SK-N-SH treated with all-trans-retinoic acid at 6 μM for 48 hours (cell line): ENCODE data around the gene MAPKBP1.

ENCODE experiments used
- ATAC-seq: fragments of 200-7000 bp; cut with Tn5 transposase; 3 replicates; pipeline ENCODE4 v1.9.1; 2020; ENCODE audit warnings: mild to moderate bottlenecking, moderate library complexity
- ARNTL ChIP-seq: fragments of 450-650 bp; formaldehyde crosslinking; IDR thresholded peaks from 2 replicates; pipeline ENCODE4 v1.5.0; 2020; ENCODE audit warnings: low read depth, mild to moderate bottlenecking, moderate library complexity, borderline replicate concordance
- CSDC2 ChIP-seq: fragments of 250-450 bp; sonication (Bioruptor Pico); IDR thresholded peaks from 2 replicates; pipeline ENCODE4 v1.5.0; 2020; ENCODE audit warnings: mild to moderate bottlenecking, moderate library complexity
- GLIS3 ChIP-seq: fragments of 250-450 bp; sonication (Bioruptor Pico); IDR thresholded peaks from 2 replicates; pipeline ENCODE4 v1.5.0; 2020; ENCODE audit warnings: mild to moderate bottlenecking, moderate library complexity
- OSR1 ChIP-seq: fragments of 250-450 bp; sonication (Bioruptor Pico); IDR thresholded peaks from 2 replicates; pipeline ENCODE4 v1.8.0; 2022; ENCODE audit warnings: moderate library complexity, mild to moderate bottlenecking, inconsistent platforms
- PPARA ChIP-seq: fragments of 250-450 bp; sonication (Bioruptor Pico); IDR thresholded peaks from 2 replicates; pipeline ENCODE4 v1.5.0; 2020; ENCODE audit warnings: mild to moderate bottlenecking, borderline replicate concordance
- RARB ChIP-seq: fragments of 250-450 bp; sonication (Bioruptor Pico); IDR thresholded peaks from 2 replicates; pipeline ENCODE4 v1.8.0; 2021; ENCODE audit warnings: mild to moderate bottlenecking, moderate library complexity
- TOX ChIP-seq: fragments of 250-450 bp; sonication (Bioruptor Pico); IDR thresholded peaks from 2 replicates; pipeline ENCODE4 v1.8.0; 2021; ENCODE audit warnings: mild to moderate bottlenecking, moderate library complexity, borderline replicate concordance
- ZC3H10 ChIP-seq: fragments of 250-450 bp; sonication (Bioruptor Pico); IDR thresholded peaks from 2 replicates; pipeline ENCODE4 v1.5.1; 2021; ENCODE audit warnings: mild to moderate bottlenecking, moderate library complexity
- ZFP3 ChIP-seq: fragments of 250-450 bp; sonication (Bioruptor Pico); IDR thresholded peaks from 2 replicates; pipeline ENCODE4 v1.5.0; 2020; ENCODE audit warnings: mild to moderate bottlenecking, moderate library complexity
- ZFP30 ChIP-seq: fragments of 450-650 bp; formaldehyde crosslinking; IDR thresholded peaks from 2 replicates; pipeline ENCODE4 v1.5.0; 2022; ENCODE audit warnings: mild to moderate bottlenecking, moderate library complexity
- ZNF565 ChIP-seq: fragments of 450-650 bp; formaldehyde crosslinking; conservative IDR thresholded peaks from 2 replicates; pipeline ENCODE4 v1.5.0; 2020; ENCODE audit warnings: low read depth, mild to moderate bottlenecking, moderate library complexity
- ZNF70 ChIP-seq: fragments of 450-650 bp; formaldehyde crosslinking; IDR thresholded peaks from 2 replicates; pipeline ENCODE4 v1.5.0; 2020; ENCODE audit warnings: mild to moderate bottlenecking, moderate library complexity
- ZNF8 ChIP-seq: fragments of 450-650 bp; formaldehyde crosslinking; IDR thresholded peaks from 2 replicates; pipeline ENCODE4 v1.5.0; 2020; ENCODE audit warnings: mild to moderate bottlenecking, moderate library complexity
- TF ChIP-seq, protein P1 (sequence below): fragments of 250-450 bp; sonication (Bioruptor Pico); IDR thresholded peaks from 2 replicates; pipeline ENCODE4 v1.5.0; 2020; ENCODE audit warnings: mild to moderate bottlenecking, moderate library complexity
- TF ChIP-seq, protein P2 (sequence below): fragments of 250-450 bp; sonication (Bioruptor Pico); IDR thresholded peaks from 2 replicates; pipeline ENCODE4 v1.5.1; 2021; ENCODE audit warnings: mild to moderate bottlenecking, moderate library complexity
- TF ChIP-seq, protein P3 (sequence below): fragments of 250-450 bp; sonication (Bioruptor Pico); IDR thresholded peaks from 2 replicates; pipeline ENCODE4 v1.8.0; 2020; ENCODE audit warnings: mild to moderate bottlenecking, moderate library complexity, borderline replicate concordance

The MAPKBP1 gene

DNA sequence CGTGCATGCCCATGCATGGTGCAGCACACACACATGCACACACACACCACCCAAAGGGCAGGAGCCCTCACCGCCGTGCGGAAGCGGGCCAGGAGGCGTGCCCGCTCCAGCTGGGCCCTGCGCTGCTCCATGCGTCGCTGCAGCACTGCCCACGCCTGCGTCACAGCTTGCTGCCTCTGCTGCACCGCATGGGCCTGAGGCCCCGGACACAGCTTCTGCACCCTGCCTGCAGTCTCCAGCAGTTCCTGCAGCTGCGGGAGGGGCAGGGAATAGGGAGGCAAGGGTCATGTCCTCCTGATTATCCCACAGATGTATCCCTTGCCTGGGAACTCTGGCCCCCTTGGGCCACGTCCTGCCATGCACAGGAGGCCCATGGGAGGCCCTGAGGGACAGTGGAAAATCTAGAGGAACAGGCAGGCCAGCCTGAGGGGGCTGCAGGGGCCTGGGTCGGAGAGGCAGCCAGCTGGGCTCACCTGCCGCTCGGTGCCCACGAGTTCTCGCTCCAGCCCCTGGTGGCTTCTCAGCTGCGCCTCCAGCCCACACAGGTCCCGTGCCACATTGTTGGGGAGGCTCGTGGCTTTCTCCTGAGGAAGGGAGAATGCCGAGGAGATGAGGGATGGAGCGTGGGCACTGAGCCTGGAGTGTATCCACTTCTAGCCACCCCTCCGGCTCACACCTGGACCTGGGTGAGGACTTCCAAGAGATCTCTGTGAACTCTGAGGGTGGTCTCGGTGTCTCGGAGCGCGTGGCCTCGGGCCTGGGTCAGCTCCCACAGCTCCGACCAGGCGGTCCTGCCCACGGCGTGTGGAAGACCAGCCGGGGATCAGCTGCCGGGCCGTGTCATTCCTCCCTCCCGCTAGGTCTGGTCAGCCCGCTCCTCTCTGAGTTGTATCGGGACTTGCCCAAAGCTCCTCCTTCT lies 95.7 kb downstream of the MAPKBP1 start (continued):
- TF ChIP-seq, protein P1, sequence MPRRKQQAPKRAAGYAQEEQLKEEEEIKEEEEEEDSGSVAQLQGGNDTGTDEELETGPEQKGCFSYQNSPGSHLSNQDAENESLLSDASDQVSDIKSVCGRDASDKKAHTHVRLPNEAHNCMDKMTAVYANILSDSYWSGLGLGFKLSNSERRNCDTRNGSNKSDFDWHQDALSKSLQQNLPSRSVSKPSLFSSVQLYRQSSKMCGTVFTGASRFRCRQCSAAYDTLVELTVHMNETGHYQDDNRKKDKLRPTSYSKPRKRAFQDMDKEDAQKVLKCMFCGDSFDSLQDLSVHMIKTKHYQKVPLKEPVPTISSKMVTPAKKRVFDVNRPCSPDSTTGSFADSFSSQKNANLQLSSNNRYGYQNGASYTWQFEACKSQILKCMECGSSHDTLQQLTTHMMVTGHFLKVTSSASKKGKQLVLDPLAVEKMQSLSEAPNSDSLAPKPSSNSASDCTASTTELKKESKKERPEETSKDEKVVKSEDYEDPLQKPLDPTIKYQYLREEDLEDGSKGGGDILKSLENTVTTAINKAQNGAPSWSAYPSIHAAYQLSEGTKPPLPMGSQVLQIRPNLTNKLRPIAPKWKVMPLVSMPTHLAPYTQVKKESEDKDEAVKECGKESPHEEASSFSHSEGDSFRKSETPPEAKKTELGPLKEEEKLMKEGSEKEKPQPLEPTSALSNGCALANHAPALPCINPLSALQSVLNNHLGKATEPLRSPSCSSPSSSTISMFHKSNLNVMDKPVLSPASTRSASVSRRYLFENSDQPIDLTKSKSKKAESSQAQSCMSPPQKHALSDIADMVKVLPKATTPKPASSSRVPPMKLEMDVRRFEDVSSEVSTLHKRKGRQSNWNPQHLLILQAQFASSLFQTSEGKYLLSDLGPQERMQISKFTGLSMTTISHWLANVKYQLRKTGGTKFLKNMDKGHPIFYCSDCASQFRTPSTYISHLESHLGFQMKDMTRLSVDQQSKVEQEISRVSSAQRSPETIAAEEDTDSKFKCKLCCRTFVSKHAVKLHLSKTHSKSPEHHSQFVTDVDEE (CRISPR knock-in tag) = no peak
- no peak for TF ChIP-seq ZFP30 (CRISPR knock-in tag)
- TF ChIP-seq, protein P2, sequence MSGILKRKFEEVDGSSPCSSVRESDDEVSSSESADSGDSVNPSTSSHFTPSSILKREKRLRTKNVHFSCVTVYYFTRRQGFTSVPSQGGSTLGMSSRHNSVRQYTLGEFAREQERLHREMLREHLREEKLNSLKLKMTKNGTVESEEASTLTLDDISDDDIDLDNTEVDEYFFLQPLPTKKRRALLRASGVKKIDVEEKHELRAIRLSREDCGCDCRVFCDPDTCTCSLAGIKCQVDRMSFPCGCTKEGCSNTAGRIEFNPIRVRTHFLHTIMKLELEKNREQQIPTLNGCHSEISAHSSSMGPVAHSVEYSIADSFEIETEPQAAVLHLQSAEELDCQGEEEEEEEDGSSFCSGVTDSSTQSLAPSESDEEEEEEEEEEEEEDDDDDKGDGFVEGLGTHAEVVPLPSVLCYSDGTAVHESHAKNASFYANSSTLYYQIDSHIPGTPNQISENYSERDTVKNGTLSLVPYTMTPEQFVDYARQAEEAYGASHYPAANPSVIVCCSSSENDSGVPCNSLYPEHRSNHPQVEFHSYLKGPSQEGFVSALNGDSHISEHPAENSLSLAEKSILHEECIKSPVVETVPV (CRISPR knock-in tag) = no peak

DNA sequence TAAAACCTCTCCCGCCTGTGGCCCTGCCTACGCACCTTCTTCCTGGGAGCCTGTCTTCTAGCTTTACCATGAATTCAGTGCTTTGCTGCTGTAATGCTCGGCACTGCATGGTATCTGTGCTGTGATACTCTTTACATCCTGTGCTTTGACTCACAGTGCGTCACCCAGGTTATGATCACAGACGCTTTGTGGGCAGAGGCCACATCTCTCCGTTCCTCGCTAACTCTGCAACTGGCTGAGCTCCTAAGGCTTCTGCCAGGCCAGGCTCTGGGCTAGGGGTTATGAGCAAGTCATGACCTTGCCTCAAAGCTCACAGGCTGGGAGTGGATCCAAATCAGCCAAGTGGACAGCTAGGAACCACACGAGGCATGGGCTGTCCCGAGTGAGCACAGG lies 96.4 kb downstream of the MAPKBP1 start:
- ATAC-seq = peak; percentile 38
- no peak for TF ChIP-seq ZNF565 (CRISPR knock-in tag)
- TF ChIP-seq, protein P3, sequence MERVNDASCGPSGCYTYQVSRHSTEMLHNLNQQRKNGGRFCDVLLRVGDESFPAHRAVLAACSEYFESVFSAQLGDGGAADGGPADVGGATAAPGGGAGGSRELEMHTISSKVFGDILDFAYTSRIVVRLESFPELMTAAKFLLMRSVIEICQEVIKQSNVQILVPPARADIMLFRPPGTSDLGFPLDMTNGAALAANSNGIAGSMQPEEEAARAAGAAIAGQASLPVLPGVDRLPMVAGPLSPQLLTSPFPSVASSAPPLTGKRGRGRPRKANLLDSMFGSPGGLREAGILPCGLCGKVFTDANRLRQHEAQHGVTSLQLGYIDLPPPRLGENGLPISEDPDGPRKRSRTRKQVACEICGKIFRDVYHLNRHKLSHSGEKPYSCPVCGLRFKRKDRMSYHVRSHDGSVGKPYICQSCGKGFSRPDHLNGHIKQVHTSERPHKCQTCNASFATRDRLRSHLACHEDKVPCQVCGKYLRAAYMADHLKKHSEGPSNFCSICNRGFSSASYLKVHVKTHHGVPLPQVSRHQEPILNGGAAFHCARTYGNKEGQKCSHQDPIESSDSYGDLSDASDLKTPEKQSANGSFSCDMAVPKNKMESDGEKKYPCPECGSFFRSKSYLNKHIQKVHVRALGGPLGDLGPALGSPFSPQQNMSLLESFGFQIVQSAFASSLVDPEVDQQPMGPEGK = no peak
- no peak for TF ChIP-seq CSDC2 (CRISPR knock-in tag)
- no peak for TF ChIP-seq ARNTL
- TF ChIP-seq, all 23 proteins: peak for 0

DNA sequence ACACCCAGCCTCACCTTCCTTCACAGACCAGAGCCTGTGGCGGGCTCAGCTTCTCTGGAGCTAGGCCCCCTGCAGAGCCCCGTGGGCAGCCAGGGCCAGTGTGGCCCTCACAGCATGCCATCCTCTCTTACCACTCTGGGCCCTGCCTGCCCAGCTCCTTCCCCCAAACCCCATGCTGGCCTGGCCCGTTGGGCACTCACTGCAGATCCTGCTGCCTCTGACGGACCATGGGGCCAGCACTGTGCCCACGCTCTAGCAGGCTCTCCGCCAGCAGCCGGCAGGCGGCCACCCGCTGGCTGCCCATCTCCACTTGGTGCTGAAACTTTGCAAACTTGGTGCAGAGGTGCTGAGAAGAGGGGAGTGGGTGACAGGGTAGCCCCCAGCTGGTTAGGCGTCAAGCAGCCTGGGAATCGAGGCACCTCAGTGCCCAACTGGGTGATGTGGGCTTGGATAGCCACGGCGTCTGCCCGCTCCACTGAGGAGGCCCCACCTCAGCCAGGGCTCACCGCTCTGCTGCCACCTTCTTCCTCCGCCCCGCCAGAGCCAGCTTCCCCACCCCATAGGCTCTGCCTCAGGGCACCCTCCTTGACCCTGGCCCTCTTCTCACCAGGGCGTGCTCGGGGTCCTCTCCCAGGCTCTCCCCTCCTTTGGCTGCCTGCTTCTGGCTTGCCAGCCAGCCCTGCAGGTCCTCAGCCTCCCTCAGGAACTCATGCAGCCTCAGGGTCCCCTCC lies 97.1 kb downstream of the MAPKBP1 start:
- ATAC-seq = no peak; the same call in 2 of the 3 replicates
- TF ChIP-seq ZFP3 (CRISPR knock-in tag) = no peak
- TF ChIP-seq RARB = no peak
- TF ChIP-seq TOX (CRISPR knock-in tag) = no peak
- TF ChIP-seq, protein P3 = no peak
- TF ChIP-seq ZNF8 (CRISPR knock-in tag) = no peak

DNA sequence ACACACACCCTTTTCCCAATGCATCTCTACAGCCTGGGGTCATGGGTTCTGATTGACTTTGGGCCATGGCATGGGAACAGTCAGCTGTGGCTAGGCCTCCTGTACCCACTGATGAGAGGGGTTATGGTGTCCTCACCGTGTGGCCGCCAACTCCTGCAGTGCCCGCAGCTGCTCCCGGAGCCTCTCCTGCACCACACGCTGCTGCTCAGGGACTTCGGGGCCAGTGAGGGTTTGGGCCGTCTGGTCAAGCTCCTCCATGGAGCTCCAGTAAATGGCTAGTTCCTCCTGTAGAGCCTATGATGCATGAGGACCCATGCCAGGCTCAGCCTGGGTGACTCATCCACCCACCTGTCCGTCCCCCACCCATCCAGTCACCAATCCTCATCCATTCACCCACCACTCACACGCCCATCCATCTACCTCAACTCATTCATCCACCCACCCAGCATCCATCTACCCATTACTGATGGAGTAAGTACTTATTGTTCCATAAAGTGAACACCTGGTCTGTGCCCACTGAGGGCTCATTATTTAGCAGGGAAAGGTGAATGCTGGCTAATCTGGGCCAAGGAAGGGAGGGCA lies 98.0 kb downstream of the MAPKBP1 start:
- TF ChIP-seq CSDC2 (CRISPR knock-in tag) (no peak), PPARA (CRISPR knock-in tag) (no peak), GLIS3 (CRISPR knock-in tag) (no peak)
- TF ChIP-seq, protein P2 (CRISPR knock-in tag) = no peak
- no peak for ATAC-seq

DNA sequence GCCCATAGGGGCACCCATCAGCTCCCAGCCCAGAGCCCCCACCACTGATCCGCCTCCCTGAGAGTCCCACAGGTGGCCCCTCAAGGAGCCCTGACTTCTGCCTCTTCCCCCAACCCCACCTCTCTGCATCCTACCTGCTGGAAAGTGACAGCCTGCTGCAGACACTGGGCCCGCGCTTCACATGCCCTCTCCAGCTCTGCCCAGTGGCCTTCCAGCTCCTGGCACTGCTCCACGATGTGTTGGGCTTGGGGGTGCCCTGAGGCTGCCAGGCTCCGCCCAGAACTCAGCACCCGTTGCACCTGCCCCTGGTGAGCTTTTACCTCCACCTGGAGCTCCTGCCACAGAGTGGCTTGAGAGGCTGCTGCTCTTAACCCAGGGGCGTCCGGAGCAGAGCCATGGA lies 99.4 kb downstream of the MAPKBP1 start:
- ATAC-seq = no peak
- no peak for TF ChIP-seq RARB
- TF ChIP-seq, protein P3 = no peak
- TF ChIP-seq OSR1 (CRISPR knock-in tag) = no peak
- no peak for TF ChIP-seq ARNTL
- no peak for TF ChIP-seq ZNF70 (CRISPR knock-in tag)
- TF ChIP-seq GLIS3 (CRISPR knock-in tag) = no peak
- TF ChIP-seq, protein P1 (CRISPR knock-in tag) = no peak
- no peak for TF ChIP-seq ZFP3 (CRISPR knock-in tag)
- TF ChIP-seq ZC3H10 = no peak
